DMS79 treated with DMSO at 0.1 percent for 48 hours (cell line): Measurements from ENCODE around the gene BLOC1S2.
A peak's percentile ranks its signal among the peaks of the same experiment; 100 is the strongest.
"Not testable (repeated sequence)": the region's sequence is repeated elsewhere in the genome, so short reads cannot be mapped to it uniquely, and the experiment has no call there.

ENCODE experiments used
- DNase-seq: peaks from one replicate; lab custom pipeline; 2025; lab: John Stamatoyannopoulos, UW

Gene BLOC1S2

DNA sequence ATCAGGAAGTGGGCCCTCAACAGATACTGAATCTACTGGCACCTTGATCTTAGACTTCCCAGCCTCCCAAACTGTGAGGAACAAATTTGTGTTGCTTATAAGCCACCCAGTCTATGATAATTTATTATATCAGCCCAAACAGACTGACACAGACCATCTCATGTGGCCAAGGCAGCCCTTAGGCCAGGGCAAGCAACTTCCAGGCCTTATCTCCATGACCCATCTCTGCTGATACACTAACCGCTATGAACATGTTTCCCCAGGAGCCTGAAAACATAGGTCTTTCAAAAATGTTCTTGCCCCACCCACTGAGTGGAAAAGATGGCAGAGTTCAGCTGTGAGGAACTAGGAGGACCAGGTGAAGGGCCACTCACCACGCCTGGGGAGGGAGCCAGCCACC lies 3.2 kb upstream of the BLOC1S2 start:
- no peak for DNase-seq

DNA sequence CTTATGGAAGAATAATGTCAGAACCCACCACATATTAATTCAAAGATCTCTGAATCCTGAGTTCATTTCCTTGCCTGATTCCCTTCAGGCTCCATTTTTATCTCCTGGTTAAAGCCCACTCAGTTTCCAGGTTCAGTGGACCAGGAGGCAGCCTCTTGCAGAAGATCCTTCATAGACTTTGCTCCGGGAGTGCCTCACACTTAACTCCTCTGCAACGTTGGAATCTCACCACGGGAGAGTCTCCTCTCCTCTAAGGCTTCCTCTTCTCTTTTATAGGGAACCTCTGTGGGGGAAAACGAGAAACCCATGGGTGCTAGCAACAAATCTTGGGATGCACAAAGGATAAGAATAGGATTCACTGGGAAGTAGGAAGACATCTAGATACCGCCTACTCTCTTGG lies 1.7 kb upstream of the BLOC1S2 start:
- no peak for DNase-seq

DNA sequence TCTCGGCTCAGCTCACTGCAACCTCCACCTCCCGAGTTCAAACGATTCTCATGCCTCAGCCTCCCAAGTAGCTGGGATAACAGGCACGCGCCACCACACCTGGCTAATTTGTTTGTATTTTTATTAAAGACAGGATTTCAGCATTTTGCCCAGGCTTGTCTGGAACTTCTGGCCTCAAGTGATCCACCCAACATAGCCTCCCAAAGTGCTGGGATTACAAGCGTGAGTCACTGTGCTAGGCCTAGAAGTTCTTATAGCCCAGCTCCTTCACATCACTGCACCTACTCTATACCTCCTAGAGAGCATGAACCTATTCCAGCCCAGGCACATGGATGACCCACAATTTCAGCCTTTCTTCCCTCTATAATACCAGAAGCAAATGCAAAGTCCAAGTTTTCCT lies 1.3 kb upstream of the BLOC1S2 start:
- DNase-seq, result no peak

DNA sequence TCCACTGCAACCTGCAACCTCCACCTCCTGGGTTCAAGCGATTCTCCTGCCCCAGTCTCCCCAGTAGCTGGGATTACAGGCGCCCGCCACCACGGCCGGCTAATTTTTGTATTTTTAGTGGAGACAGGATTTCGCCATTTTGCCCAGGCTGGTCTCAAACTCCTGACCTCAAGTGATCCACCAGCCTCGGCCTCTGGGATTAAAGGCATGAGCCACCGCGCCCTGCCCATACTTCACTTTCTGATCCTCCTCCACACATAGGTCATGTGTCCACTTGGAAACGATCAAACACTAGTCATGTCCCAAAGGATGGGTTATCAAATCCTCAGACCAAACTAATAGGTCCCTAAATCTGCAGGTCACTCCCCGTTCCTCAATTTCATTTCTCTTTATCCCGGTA lies 1.2 kb downstream of the BLOC1S2 start:
- not testable (repeated sequence) for DNase-seq

DNA sequence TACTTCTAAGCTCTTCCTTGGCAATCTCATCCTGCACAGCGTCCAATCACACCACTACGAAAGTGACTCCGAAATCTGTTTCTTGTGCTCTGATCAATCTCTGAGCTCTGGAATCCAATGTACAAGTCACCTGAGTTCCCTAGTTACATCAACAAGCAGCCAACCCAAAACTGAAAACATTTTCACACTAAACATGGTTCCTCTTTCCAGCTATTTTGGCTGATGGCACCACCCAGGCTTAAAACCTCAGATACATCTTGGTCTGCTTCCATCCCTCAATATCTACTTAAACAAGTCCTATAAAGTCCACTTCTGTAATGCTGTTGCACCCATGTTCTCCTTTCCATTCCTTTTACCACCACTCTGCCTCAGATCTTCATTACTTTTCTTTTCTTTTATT lies 3.6 kb downstream of the BLOC1S2 start:
- DNase-seq, result no peak

DNA sequence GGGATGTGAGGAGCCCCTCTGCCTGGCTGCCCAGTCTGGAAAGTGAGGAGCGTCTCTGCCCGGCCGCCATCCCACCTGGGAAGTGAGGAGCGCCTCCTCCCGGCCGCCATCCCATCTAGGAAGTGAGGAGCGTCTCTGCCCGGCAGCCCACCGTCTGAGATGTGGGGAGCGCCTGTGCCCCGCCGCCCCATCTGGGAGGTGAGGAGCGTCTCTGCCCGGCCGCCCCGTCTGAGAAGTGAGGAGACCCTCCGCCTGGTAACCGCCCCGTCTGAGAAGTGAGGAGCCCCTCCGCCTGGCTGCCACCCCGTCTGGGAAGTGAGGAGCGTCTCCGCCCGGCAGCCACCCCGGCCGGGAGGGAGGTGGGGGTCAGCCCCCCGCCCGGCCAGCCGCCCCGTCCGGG lies 9.5 kb downstream of the BLOC1S2 start:
- not testable (repeated sequence) for DNase-seq

DNA sequence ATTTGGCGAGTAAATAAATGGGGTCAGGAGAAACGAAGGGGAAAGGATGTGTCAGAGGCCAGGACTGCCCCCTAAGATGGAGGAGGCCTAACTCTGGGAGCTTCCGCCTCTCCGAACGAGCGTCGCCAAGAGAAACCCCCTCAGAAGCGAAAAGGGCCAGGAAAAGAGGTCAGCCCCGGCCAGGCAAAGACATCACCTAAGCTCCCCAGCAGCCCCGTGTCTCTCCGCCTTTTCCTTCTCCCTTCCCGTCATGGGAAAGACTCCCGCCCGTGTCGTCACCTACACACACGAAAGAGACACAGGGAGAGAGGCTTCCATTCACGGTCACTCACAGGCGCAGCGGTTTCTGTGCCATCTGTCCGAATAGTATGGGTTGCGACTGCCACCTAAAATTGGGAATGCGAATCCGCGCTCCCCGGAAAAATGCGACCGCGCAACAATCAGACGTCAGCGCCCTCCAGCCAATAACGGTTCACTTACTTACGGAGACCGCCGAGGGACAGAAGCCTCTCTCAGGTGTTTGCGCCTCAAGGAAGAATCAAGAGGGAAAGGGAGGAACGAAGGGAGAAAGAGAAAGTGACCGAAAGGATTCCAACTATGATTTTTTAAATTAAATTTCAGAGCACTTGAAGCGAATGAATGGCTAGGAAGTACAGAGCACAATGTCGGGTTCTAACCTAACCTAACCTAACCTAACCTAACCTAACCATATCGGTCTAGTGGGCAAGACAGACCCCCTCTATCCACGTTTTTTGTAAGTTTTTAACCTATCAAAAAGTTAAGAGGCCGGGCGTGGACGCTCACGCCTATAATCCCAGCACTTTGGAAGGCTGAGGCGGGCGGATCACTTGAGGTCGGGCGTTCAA lies 19.0 kb downstream of the BLOC1S2 start, which contains the start of gene CWF19L1:
CWF19L1 (minus strand) TSS at position 400 of the 866 bp plus-strand sequence; CDS start at position 355, 45 bp downstream.
- DNase-seq, result peak; percentile 66

DNA sequence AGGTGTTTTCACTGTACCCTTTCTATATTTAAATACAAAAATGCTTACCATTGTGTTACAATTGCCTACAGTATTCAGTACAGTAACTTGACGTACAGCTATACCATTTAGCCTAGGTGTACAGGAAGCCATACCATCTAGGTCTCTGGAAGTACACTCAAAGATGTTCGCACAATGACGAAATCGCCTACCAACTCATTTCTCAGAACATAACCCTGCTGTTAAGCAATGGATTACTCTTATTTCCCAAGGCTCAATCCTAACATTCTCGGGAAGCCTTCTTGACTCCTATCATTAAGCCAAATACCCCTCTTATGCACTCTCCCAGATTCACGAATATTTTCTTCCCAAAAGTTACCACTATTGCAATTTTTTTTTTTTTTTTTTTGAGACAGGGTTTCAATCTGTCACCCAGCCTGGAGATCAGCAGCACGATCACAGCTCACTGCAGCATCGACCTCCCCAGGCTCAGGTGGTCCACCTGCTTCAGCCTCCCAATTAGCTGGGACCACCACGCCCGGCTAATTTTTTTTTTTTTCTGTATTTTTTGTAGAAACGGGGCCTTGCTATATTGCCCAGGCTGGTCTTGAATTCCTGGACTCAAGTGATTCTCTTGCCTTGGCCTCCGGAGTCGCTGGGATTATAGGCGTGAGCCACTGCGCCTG lies 20.5 kb downstream of the BLOC1S2 start:
- no peak for DNase-seq

DNA sequence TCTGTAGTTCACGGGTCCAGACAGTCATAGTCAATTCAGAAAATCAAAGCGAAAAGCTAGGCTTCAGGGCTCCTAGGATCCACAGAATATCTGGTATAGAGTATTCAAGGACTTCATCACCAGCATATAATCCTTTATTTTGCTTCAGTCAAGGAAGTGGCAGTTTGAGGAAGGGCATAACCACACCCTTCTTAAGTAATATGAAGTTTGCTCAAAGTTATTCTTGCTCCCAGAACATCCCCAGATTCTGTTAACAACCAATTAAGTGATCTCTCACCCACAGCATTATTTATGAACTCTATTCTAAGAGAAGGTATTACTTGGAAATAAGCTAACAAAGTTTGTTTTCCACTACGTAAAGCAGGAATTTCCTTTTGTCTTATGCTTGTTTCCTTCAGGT lies 32.3 kb downstream of the BLOC1S2 start:
- no peak for DNase-seq

DNA sequence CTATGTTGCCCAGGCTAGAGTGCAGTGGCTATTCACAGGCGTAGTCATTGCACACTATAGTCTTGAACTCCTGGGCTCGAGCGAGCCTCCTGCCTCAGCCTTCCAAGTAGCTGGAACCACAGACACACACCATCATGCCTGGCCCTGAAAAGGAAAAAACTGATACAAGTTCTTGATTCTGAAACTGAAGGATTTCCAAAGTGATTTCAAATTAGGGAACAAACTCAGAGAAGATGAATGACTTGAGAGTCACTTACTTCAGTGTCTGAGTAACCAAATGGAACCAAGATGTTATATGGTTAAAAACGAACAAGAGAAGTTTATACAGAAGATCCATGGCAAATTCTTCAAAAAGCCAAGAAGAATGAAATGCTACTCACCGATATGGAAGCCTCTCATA lies 33.4 kb downstream of the BLOC1S2 start:
- DNase-seq, result no peak

DNA sequence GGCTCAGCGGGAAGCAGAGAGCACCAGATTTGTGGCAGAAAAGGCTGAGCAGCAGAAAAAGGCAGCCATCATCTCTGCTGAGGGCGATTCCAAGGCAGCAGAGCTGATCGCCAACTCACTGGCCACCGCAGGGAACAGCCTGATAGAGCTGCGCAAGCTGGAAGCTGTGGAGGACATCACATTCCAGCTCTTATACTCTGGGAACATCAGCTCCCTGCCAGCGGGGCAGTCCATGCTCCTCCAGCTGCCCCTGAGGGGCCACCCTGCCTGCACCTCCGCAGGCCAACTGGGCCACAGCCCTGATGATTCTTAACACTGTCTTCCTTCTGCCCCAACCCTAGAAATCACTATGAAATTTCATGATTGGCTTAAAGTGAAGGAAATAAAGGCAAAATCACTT lies 37.7 kb downstream of the BLOC1S2 start:
- no peak for DNase-seq

DNA sequence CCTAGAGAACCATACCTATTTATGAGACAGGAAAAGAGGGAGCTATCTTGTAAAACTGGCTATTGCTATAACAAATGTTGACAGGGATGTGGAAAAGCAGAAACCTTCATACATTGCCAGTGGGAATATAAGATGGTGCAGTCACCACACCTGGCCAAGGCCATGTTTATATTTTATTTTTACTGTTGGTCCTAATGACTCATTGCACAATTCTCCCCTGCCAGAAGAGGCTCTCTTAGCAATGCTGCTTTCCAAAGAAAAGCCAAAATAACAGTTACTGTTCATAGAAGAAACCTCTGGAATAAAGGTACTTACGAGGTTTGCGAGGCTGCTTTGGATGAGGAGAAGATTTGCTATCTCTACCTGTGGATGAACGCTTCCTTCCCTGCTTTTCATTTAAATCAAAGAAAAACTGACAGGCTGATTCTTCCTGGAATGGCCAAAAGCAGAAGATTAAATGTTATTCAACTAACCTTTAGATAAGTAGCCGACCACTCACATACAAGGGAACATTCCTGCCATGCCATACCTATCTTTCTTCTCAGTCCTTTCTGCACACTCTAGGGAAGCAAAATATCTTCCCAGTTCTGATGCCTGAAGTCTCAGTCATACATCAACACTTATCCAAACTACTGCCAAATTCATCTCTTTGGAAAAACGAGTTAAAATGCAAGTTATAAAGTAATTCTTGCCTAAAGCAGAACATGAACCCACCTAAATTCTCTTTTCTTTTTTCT lies 40.8 kb downstream of the BLOC1S2 start:
- DNase-seq, result no peak

DNA sequence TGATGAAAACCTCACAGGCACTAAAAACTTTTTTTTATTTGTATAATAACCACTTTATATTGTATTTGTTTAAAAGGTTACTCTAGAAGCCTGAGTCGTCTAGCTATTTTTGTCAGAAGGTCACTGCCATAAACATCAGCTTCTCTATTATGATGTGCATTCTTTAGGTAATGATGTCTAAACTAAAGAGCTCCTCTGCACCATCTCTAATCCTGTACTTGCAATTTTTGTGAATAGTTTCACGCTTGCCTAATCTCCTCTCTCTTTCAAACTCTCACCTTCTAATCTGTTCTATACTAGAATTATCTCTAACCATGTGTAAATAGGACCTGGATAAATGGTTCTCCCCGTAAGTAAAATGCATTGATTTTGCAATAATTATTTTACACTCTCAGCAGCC lies 46.6 kb downstream of the BLOC1S2 start:
- DNase-seq, result no peak

DNA sequence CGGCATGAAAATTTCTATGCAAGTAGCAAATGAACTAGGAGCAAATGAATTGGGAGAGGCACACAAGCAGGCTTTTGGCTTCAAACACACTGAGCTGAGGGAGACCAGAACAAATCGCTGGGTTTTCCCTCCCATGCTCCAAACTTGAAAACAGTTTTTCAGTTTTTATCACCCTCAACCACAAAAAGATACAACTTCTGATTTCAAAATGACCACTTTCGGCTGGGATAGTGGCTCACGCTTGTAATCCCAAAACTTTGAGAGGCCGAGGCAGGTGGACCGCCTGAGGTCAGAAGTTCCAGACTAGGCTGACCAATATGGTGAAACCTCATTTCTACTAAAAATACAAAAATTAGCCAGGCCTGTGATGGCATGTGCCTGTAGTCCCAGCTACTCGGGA lies 48.1 kb downstream of the BLOC1S2 start:
- DNase-seq, result no peak

DNA sequence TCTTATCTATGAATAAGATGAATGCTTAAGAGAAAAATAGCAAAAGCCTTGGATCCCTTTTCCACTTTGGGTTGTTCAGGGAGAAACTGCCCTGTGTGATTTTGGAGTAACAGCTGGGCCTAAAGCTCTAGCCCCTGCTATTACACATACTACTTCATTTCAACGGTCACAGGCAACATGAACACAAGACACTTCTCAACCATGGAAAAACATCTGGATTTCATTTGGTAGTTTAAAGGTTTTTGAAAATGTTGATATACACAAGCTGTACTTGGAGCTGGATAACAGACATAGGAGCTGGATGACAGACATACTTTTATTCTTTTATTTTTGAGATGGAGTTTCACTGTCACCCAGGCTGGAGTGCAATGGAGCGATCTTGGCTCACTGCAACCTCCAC lies 54.4 kb downstream of the BLOC1S2 start:
- no peak for DNase-seq

DNA sequence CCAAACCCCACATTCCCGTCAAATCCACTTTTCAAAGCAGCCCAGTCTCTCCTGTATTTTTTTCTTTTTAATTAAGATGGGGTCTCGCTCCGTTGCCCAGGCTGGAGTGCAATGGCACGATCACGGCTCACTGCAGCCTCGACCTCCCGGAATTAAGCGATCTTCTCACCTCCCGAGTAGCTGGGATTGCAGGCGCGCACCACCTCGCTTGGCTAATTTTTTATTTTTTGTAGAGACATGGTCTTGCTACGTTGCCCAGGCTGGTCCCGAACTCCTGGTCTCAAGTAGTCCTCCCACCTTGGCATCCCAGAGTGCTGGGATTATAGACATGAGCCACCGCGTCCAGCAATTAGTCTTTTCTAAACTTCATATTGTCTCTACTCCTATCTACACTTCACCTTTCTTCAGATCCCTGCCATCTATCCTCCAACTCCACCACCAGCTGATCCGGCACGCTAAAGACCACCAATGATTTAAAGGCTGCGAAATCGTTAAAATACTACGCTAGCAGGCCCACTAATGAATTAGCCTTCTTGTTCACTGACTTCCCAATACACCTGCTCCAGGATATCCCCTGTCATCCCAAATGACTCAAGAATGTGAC lies 56.6 kb downstream of the BLOC1S2 start:
- DNase-seq, result no peak

DNA sequence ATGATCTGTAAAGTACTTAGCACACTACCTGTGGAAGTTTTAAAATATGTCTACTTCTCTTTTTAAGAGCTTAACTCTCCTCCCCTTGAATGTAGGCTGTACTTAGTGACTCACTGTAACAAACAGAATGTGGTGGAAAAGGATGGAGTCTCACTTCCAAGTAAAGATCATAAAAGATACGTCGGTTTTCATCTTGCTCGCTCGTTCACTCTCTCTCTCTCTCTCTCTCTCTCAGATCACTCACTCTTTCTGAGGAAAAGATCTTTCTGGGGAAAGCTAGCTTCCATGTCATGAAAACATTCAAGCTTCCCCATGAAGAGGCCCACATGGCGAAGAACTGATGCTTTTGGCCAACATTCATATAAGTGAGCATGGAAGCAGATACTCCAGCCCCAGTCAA lies 62.6 kb downstream of the BLOC1S2 start:
- no peak for DNase-seq
